ENCODE data around the gene IFI6.
"Not testable (repeated sequence)": the region's sequence is repeated elsewhere in the genome, so short reads cannot be mapped to it uniquely, and the experiment has no call there.

IFI6 gene, protein sequence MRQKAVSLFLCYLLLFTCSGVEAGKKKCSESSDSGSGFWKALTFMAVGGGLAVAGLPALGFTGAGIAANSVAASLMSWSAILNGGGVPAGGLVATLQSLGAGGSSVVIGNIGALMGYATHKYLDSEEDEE

DNA sequence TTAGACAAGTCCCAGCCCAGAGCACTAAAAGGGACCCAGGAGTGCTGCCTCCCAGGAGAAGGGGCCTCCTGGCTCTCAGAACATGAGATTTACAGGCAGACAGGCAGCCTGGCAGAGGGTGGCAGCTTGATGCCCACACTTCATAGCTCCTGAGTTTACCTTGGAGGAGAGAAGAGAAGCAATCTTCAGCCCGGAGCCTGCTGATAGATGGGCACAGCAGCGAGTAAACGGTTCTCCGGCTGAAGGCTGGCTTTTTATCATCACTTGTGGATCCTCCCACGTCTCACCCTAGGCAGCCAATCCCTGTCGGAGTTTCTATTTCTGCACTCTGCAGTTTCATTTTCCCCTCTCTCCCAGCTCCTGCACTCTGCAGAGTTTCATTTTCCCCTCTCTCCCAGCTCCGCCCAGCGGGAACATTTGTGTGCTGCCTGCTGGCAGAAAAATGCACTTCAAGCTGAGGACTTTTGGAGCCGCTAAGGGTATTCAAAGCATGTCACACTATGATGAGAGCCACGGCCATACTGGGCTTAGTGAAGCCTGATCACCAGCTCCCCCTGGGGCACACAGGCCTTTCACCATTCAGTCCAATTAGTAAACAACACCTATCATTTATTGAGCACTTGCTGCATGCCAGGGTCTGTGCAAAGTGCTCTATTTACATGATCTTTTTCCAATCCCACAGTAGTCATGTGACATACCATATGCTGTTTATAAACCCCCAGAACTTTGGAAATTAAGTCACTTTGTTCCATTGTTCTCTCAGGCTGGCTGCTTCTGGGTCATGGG, at the start of gene IFI6:
Gene IFI6 (minus strand): TSS at position 229 of the 786 bp plus-strand sequence. CDS start 2,878 bp downstream, outside the sequence.
- peak; percentile 99 for DNase-seq (ENCODE audit: low spot score)

GRCh38 chr1:27719286-27720251, 47.6 kb upstream of the IFI6 start:
- peak; percentile 30 for DNase-seq (ENCODE audit: low spot score)

DNA sequence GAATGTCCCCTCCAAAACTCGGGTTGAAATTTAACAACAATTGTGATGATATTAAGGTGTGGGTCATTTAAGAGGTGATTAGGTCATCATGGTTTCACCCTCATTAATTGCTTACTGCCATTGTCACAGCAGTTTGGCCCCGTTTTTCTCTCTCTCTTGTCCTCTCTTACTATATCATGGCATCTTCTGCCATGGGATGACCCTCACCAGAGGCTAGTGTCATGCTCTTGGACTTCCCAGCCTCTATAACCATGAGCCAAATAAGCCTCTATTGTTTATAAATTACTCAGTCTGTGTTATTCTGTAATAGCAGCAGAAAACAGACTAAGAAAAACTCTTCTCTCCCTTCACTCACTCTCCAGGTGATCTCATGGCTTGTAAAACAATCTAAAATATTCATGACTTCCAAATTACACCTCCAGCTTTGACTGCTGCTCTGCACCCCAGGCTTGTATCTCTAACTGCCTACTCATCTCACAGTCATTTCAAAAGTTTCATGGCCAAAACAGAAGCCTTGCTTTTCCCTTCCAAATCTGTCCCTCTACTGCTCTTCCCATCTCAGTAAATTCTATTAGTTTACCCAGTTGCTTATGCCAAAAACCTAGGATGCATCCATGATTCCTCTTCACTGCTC, 44.4 kb upstream of the IFI6 start:
- DNase-seq (ENCODE audit: low spot score), result no peak

DNA sequence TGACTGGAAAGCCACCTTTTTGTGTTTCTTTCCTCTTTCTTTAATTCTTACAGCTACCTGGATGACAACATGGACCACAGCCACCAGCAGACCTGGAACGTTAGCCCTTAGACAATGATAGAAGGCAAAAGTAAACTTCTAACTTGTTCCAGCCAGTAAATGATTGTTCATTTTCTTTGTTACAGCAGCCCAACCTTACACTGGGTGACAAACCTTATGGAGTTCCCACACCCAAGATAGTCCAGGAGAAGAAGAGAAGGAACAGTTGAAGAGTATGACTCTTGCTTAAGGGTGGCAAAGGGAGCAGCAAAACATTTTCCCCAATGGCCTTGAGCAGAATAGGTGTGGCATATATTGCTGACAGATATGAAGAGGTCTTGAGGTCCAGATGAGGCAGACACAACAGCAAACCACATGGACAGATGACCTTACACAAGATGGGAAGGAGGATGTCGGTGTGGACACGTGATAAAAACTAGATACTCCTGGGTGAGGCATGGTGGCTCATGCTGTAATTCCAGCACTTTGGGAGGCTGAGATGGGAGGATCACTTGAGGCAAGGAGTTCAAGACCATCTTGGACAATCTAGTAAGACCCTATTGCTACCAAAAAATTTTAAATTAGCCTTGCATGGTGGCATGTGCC, 42.0 kb upstream of the IFI6 start:
- no peak for DNase-seq (ENCODE audit: low spot score)

DNA sequence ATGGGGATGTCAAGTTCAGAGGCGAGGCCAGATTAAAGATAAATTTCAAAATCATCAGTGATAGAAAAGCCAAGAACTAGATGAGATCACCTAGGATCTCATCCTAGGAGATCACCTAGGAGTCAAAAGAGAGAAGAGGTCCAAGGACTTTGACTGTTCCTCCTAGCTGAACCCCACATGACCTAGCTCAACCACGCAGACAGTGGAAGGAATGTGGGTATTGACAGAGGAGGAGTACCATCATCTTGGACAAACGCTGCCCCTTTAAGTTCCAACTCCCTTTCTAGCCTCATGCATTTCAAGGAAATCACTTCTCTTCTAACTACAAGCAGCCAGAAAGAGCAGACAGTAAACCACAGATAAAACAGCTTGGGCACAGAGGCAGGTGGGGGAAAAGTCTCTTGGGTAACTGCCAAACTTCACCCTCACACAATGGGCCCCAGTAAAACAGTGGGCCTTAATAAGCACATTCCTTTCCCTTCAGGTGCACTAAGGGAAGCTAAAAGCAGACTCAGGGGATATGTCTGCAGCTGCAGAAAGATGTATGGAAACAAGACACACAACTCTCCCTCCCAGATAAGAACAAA, 41.2 kb upstream of the IFI6 start:
- DNase-seq (ENCODE audit: low spot score), result no peak

GRCh38 chr1:27710574-27710973, 38.6 kb upstream of the IFI6 start:
- no peak for DNase-seq (ENCODE audit: low spot score)

DNA sequence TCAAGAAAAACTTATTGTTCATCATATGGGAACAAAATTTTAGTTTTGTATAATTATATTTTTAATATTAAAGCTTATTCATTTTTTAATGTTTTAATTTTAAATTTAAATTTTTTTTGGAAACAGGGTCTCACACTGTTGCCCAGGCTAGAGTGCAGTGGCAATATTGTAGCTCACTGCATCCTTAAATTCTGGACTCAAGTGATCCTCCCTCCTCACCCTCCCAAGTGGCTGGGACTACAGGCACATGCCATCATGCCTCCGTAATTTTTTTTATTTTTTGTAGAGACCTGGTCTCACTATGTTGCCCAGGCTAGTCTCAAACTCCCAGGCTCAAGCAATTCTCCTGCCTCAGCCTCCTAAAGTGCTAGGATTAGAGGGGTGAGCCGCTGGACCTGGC, 33.6 kb upstream of the IFI6 start:
- DNase-seq (ENCODE audit: low spot score), result no peak

DNA sequence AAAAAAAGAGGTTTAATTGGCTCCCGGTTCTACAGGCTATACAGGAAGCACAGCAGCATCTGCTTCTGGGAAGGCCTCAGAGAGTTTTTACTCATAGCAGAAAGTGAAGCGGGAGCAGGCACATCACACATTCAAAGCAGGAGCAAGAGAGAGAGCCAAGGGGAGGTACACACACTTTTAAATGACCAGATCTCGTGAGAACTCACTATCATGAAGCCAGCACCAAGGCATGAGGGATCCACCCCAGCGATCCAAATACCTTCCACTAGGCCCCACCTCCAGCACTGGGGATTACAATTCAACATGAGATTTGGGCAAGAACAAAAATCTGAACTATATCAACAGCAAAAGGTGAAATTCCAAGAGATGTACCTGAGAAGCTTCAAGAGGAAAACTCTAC, 33.0 kb upstream of the IFI6 start:
- DNase-seq (ENCODE audit: low spot score), result no peak

GRCh38 chr1:27696835-27697234, 24.8 kb upstream of the IFI6 start:
- not testable (repeated sequence) for DNase-seq (ENCODE audit: low spot score)

DNA sequence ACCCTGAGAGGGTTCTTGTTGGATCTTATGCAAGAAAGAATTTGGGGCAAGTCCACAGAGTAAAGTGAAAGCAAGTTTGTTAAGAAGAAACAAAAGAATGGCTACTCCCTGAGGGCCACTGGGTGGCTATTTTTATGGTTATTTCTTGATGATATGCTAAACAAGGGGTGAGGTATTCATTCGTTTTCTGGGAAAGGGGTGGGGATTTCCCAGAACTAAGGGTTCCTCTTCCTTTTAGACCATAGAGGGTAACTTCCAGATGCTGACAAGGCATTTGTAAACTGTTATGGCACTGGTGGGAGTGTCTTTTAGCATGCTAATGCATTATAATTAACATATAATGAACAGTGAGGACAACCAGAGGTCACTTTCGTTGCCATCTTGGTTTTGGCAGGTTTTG, 18.2 kb upstream of the IFI6 start:
- no peak for DNase-seq (ENCODE audit: low spot score)

DNA sequence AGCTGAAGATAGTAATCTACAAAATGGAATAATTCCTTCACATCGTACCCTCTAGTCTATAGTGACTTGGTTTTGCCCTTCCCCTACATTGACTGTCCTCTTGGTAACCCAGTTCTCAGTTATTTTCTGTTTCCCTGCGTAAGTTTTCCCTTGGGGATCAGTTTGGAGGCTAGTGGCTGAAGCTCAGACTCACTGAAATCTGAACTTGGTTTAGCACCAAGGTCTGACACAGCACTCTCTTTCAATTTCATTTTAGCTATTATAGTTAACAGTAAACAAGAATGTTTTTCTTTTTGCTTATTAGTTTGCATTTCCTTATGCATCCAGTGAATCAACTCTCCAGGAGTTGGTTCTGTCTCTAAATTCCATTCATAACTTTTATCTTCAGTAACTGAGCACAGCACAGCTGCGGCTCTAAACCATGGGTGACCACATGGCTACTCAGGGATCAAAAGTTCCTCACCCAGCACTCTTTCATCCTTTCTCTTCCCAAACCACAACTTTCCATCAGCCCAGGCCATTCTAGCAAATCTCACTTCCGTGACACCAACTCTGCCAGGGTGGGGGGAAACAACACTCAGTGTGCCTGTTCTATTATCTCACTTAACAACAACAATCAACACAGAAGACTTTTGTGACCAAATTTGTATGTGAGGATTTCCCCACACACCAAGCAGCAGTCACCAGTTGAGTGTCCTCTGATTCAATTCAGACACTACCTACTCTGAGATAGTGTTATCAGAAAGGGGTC, 17.6 kb upstream of the IFI6 start:
- DNase-seq (ENCODE audit: low spot score), result peak; percentile 76

- no peak for DNase-seq (ENCODE audit: low spot score)
Measured at GRCh38 chr1:27687906-27688305, 15.9 kb upstream of the IFI6 start.

GRCh38 chr1:27686223-27686990, 14.4 kb upstream of the IFI6 start:
- DNase-seq (ENCODE audit: low spot score), result no peak

DNA sequence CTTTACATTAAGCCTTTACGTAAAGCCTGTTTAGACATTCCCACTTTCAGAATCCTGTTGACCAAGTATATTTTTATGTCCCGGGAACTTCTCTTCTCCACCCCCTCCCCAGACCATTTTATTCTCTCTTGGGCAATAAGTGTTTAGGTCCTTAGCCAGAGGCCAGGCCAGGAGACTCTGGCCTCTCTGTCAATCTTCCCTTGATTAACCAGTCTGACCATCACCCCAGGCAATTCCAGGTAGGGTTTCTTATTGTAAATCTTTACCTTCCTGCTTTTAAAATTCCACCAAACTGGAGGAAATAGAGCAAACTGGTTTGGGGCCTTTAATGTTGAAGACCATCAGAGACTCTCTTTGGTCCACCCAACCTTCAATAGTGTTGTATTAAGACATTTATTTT, 12.2 kb upstream of the IFI6 start:
- no peak for DNase-seq (ENCODE audit: low spot score)

DNA sequence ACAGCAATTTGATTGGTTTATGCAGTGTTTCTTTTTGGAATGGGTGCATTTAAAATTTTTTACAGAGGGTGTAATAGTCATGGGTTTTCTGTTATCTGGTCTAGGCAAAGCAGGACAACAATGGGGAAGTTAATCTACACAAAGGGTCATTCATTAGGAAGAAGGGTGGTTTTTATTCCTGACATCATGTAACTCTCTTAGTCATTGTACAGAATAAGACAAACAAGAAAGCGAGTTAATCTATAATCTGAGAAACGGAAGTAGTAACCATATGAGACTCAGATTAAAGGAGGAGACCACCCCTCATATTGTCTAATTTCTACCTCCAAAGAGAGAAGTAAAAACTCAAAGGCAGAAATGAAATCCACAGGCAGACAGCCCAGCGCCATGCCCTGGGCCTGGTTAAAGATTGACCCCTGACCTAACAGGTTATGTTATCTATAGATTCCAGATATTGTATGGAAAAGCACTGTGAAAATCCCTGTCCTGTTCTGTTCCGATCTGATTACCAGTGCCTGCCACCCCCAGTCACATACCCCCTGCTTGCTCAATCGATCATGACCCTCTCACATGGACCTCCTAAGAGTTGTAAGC, 10.5 kb upstream of the IFI6 start:
- DNase-seq (ENCODE audit: low spot score), result no peak

DNA sequence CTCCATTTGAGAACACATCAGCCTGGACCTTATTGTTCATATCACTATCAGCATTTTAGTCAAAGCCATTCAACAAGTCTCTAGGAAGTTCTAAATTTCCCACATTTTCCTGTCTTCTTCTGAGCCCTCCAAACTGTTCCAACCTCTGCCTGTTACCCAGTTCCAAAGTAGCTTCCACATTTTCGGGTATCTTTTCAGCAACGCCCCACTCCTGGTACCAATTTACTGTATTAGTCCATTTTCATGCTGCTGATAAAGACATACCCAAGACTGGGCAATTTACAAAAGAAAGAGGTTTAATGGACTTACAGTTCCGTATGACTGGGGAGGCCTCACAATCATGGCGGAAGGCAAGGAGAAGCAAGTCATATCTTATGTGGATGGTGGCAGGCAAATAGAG, 9.6 kb upstream of the IFI6 start:
- DNase-seq (ENCODE audit: low spot score), result not testable (repeated sequence)

GRCh38 chr1:27680225-27680791, 8.3 kb upstream of the IFI6 start:
- DNase-seq (ENCODE audit: low spot score), result not testable (repeated sequence)

DNA sequence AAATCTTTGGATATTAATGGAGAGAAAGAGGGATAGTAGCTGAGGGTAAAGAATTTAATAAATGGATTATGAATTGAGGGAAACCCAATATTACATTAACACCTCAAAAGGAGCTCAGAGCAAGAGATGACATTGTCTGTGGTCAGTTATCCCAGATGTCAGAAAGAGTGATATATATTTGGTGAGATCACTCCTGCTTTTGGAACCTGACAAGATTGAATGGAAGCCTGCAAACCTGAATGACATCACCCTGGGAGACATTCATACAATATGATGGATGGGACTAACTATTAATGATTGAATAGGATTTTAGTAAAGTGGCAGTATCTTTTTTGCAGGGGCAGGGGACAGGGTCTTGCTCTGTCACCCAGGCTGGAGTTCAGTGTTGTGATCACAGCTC, 6.8 kb upstream of the IFI6 start:
- no peak for DNase-seq (ENCODE audit: low spot score)

DNA sequence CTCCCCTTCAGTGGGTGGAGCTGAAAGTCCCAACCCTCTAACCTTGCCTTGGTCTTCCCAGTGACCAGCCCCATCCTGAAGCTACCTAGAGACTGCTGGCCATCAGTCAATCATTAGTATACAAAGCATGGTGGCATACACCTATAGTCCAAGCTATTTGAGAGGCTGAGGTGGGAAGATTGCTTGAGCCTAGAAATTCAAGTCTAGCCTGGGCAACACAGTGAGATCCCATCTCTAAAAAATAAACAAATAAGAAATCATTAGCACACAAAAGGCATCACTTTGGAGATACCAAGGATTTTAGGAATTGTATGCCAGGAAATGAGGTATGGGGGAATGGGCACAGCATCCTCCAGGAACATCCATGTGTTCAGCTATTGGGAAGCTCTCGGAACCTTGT, 4.4 kb upstream of the IFI6 start:
- no peak for DNase-seq (ENCODE audit: low spot score)
